Measurements from ENCODE around the gene DGKB. TPM values are rescaled to one million over a fixed set of nuclear protein-coding genes. Genes with fewer than 3 reads are reported as not detected.

DGKB gene
- total RNA-seq, 1 donor: not detected

DNA sequence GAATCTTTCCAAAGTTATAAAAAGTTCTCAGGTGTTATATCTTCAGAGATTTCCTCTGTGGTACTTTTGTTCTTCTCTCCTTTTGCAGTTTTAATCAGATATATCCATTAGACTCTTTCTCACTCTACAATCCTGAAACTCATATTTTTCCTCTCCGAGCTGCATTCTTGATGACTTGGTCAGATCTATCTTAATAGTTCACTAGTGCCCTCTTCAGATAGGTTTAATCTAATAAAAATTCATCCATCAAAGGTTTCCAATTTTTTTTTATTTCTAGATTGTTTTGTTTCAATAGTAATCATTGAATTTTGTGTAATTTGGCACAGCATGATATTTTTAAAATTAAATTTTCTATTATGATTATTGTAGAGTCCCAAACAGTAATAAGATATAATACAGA is 21.8 kb upstream of the DGKB start:
- no peak for DNase-seq (ENCODE audit: low read depth)
- TF ChIP-seq, protein P1, sequence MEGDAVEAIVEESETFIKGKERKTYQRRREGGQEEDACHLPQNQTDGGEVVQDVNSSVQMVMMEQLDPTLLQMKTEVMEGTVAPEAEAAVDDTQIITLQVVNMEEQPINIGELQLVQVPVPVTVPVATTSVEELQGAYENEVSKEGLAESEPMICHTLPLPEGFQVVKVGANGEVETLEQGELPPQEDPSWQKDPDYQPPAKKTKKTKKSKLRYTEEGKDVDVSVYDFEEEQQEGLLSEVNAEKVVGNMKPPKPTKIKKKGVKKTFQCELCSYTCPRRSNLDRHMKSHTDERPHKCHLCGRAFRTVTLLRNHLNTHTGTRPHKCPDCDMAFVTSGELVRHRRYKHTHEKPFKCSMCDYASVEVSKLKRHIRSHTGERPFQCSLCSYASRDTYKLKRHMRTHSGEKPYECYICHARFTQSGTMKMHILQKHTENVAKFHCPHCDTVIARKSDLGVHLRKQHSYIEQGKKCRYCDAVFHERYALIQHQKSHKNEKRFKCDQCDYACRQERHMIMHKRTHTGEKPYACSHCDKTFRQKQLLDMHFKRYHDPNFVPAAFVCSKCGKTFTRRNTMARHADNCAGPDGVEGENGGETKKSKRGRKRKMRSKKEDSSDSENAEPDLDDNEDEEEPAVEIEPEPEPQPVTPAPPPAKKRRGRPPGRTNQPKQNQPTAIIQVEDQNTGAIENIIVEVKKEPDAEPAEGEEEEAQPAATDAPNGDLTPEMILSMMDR (IDR thresholded peaks at IDR 0.05; ENCODE audit: insufficient read depth, low read depth, low read length): no peak
- H3K4me3 ChIP-seq (ENCODE audit: low read depth, low read length): no peak overlapping the region

DNA sequence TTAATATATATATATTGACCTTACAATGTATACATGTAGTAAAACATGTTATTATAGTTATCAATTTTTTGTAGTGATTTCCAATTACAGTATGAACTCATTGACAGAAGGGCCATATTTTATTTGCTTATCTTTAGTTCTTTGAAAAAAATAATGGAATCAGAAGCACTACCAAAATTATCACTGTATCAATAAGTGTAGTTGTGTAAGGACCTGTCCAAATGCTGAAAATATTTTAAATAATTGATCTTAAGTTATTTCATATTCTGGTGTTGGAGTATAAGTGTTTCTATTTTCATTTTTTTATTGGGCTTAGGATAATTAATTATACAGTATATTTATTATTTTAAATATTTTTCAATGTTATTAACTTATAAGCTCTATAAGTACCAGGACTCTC is 8.5 kb upstream of the DGKB start:
- no peak overlapping the region for H3K4me3 ChIP-seq (ENCODE audit: low read depth, low read length)
- TF ChIP-seq, protein P1 (IDR thresholded peaks at IDR 0.05; ENCODE audit: insufficient read depth, low read depth, low read length): no peak
- DNase-seq (ENCODE audit: low read depth): no peak

DNA sequence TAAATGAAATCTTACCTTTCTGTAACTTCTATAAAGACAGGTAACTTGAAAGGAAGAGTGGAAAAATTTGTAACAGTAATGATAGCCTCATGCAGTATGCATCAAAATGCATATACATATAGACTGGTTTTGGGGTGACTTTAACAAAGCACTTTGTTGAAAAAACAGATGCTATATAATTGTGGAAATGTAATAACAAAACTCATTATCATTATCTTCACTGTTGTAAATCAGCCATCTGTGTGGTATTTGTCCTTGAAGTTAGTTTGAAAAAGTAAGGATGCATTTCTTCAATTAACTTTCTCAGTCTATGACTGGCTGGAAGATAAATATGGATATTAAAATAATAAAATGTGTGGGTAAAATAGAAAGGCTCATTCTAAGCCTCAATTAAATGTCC is 6.1 kb upstream of the DGKB start:
- TF ChIP-seq, protein P1 (IDR thresholded peaks at IDR 0.05; ENCODE audit: insufficient read depth, low read depth, low read length): no peak
- no peak for DNase-seq (ENCODE audit: low read depth)
- no peak overlapping the region for H3K4me3 ChIP-seq (ENCODE audit: low read depth, low read length)

DNA sequence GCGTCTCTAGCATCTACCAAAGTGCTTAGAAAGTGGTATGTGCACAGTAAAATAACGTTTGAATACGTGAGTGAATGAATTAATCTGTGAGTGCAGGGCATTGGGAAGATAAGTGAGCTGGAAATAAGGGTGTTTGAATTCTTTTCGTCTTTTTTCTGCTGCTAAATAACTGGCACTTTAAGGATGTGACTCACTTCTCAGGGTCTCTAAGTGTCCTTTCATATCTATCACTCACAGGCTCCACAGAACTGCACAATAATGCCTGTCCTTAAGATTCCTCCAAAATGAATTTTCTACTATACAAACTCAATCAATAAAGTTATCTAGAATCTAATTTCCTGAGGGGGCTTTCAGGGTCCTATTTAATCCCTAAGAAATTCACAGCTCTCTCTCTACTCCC is 3.2 kb upstream of the DGKB start:
- no peak overlapping the region for H3K4me3 ChIP-seq (ENCODE audit: low read depth, low read length)
- no peak for DNase-seq (ENCODE audit: low read depth)
- TF ChIP-seq, protein P1 (IDR thresholded peaks at IDR 0.05; ENCODE audit: insufficient read depth, low read depth, low read length): no peak

DNA sequence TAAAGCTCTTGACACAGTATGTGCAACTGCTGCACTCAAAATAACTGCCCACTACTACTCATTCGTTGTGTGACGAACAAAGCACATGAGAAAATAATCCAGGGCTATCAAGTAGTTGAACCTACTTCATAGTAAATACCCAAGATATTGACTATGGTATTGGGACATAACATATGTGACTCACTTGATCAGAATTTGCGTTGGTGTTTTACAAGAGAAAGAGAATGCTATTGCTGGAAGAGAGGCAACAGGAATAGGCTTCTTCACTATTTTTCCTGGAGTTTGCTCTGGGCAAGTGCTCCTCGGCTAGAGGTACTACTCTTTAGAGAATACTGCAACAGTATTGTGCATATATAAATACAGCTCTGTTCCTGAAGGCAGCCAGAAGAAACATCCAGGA is 2.5 kb downstream of the DGKB start:
- no peak overlapping the region for H3K4me3 ChIP-seq (ENCODE audit: low read depth, low read length)
- no peak for DNase-seq (ENCODE audit: low read depth)
- TF ChIP-seq, protein P1 (IDR thresholded peaks at IDR 0.05; ENCODE audit: insufficient read depth, low read depth, low read length): no peak

DNA sequence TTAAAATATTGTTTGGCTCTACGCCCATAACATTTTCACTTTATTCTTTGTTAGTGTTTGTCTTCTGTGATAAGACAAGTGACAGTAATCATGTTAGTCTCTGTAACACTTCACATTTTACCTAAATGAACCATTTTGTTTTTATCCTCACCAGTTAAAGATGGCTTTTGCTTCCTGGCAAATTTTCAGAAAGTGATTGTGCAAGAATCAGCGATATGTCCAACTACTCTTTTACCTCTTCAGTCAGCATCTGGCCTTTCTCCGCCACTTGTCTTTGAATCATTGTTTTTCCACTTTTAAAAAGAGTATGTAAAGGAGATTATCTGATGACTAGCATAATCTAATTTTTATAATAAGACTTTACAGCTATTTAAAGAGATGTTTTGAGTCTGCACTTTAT is 3.5 kb downstream of the DGKB start:
- TF ChIP-seq, protein P1 (IDR thresholded peaks at IDR 0.05; ENCODE audit: insufficient read depth, low read depth, low read length): no peak
- peak; percentile 7 for DNase-seq (ENCODE audit: low read depth)
- no peak overlapping the region for H3K4me3 ChIP-seq (ENCODE audit: low read depth, low read length)

DNA sequence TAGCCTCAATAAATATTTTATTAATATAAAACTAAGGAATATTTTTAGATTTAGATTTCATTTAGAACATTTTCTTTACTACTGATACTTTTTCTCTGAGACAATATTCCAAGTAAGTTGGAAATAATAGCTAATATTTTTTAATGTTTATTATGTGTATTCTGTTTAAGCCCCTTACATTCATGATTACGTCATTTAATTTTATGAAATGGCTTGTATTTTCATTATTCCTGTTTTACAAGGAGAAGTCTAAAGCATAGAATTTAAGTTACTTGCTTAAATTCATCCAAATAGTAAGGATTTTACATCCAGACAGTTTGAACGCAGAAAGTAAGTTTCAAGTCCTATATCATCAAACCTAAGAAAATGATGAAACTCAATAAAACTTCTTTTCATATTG is 6.1 kb downstream of the DGKB start:
- no peak overlapping the region for H3K4me3 ChIP-seq (ENCODE audit: low read depth, low read length)
- DNase-seq (ENCODE audit: low read depth): no peak
- TF ChIP-seq, protein P1 (IDR thresholded peaks at IDR 0.05; ENCODE audit: insufficient read depth, low read depth, low read length): no peak

Data from fibroblast of villous mesenchyme (primary cell).